Osteoblast (primary cell): ENCODE data around the gene BTBD7. TPM values are rescaled to one million over a fixed set of nuclear protein-coding genes. Genes with fewer than 3 reads are reported as not detected.

Experiments
- DNase-seq: peaks from one replicate; pipeline ENCODE4 v3.0.0; 2011; ENCODE audit warnings: low spot score, mixed read lengths; ENCODE audit not compliant: insufficient read length; ENCODE audit errors: missing footprints
- H2AFZ ChIP-seq: 2 replicates; pipeline ENCODE4 v1.6.0; 2011; ENCODE audit warnings: mild to moderate bottlenecking, low read length
- H3K27ac ChIP-seq: 2 replicates; pipeline ENCODE4 v1.5.1; 2011; ENCODE audit warnings: mild to moderate bottlenecking, low read depth, low read length, moderate library complexity
- H3K27me3 ChIP-seq: 2 replicates; pipeline ENCODE4 v1.6.0; 2012; ENCODE audit warnings: mild to moderate bottlenecking, control low read depth, inconsistent platforms, low read length, moderate library complexity; ENCODE audit not compliant: insufficient read depth
- H3K36me3 ChIP-seq: 2 replicates; pipeline ENCODE4 v1.5.1; 2011; ENCODE audit warnings: mild to moderate bottlenecking, low read length, control low read depth, moderate library complexity; ENCODE audit not compliant: insufficient read depth
- H3K4me1 ChIP-seq: 2 replicates; pipeline ENCODE4 v1.5.1; 2011; ENCODE audit warnings: mild to moderate bottlenecking, low read length, control low read depth, moderate library complexity; ENCODE audit not compliant: insufficient read depth
- H3K4me2 ChIP-seq: 2 replicates; pipeline ENCODE4 v1.6.0; 2011; ENCODE audit warnings: mild to moderate bottlenecking, low read length; ENCODE audit not compliant: insufficient read depth
- H3K4me3 ChIP-seq: fragments of 200-600 bp; sonication (generic); 3 replicates; pipeline ENCODE4 v1.5.1; 2012; ENCODE audit warnings: mild to moderate bottlenecking, low read length, inconsistent platforms; ENCODE audit not compliant: insufficient read depth
- H3K79me2 ChIP-seq: 2 replicates; pipeline ENCODE4 v1.6.0; 2012; ENCODE audit warnings: mild to moderate bottlenecking, low read length, control low read depth, inconsistent platforms; ENCODE audit not compliant: insufficient read depth
- H3K9me3 ChIP-seq: 2 replicates; pipeline ENCODE4 v1.5.1; 2011; ENCODE audit warnings: low read depth, low read length, control low read depth
- H4K20me1 ChIP-seq: 2 replicates; pipeline ENCODE4 v1.6.0; 2012; ENCODE audit warnings: mild to moderate bottlenecking, low read length, control low read depth; ENCODE audit not compliant: insufficient read depth
- CTCF ChIP-seq: IDR thresholded peaks from 2 replicates; pipeline ENCODE4 v1.5.1; 2011; ENCODE audit warnings: mild to moderate bottlenecking, low read depth, low read length, moderate library complexity; ENCODE audit errors: extremely low read depth
- total RNA-seq: library from RNA; depleted of rRNA; stranded (reverse); fragments of >200 nt; gene quantifications from 2 replicates; pipeline ENCODE4 v1.2.3, GENCODE V29; 2012

BTBD7 gene
- total RNA-seq, result 31.1 and 31.5 TPM in 2 replicates

DNA sequence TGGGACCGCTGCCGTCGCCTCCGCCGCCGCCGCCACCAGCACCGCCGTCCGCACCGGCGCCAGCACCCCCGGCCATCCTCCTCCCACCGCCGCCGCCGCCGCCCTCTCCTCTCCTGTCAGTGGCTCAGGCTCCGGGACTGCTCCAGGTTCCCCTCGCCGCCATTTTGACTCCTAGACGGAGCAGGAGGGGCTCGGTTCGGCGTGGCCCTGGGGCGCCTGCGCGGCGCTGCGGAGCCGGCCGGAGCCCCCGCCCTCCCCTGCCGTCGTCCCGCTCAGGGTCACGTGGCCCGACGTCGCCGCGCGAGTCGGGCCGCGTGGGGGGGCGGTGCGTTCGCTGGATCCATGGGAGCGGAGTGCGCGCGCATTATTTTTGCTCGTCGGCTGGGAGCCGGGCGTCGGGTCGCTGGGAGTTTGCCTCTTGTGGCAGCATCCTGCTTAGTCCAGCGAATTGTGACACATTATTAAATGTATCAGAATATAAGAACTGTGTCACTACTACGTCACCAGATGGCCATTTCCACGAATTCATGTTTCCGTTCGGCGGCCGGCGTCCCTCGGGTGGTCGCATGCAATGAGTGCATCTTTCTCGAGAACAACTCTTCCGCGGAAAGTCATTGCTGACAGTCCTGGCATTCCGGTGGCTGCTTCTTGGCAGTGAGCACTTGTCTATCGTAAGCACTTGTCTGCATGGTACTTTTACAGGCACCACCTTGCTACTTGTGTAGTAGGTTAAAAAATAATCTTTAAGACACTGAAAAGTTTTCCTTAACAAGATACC, at the start of gene BTBD7:
BTBD7 (minus strand) TSS at position 184 of the 778 bp plus-strand sequence. CDS start 36,985 bp downstream, outside the sequence.
- Histone ChIP-seq H2AFZ (peak within 1 kb of the TSS; percentile 99), H3K4me1 (peaks cover 9% of the 10 kb centered on the region), H3K79me2 (peaks cover 49% of the 10 kb centered on the region), H3K4me3 (peak within 1 kb of the TSS; percentile 80), H3K27ac (peak within 1 kb of the TSS; percentile 94), H3K4me2 (peak within 1 kb of the TSS; percentile 97), H3K9me3 (no peaks in the 10 kb centered on the region), H3K36me3 (no peaks in the 10 kb centered on the region), H3K27me3 (no peaks in the 10 kb centered on the region), H4K20me1 (peaks cover 18% of the 10 kb centered on the region)
- DNase-seq, result peak; percentile 100
- no peak for TF ChIP-seq CTCF

DNA sequence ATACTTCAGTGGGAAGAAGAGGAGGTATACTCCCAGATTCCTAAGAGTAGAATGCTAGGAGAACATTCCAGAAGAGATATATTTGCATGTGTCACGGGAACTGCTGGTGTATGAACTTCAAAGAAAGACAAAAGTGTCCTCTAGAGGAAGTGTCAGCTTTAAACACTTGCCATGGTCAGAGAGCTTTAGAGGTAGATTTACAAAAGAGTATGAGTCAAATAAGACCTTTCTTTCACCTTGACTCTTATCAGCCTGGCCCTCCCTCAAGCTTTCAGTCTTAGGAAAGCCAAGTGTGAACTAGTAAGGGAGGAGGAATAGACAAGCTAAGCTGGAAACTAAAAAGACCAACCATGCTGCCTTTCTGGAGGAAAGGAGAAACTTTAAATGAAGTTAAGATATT, 48.8 kb upstream of the BTBD7 start:
- no peak for DNase-seq
- Histone ChIP-seq H2AFZ (no peak overlapping the region), H3K4me1 (no peaks in the 10 kb centered on the region)

DNA sequence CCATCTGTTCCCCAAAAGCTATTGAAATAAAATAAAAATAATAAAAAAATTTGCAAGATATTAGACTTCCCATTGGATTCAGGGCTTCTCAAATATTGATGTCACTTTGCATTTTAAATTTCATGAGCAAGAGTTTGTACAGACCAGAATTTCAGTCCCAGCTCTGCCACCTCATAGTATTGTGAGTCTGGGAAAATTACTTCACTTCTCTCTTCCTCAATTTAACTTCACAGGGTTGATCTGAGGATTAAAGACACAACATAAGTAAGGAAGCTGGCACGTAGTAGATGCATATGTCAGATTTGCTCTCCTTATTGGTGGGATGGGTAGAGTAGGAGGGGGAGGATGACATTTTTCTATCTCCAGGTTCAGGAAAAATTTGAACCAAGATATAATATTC, 47.0 kb upstream of the BTBD7 start:
- Histone ChIP-seq H3K27ac (no peak overlapping the region), H4K20me1 (no peaks in the 10 kb centered on the region), H3K4me1 (no peaks in the 10 kb centered on the region), H3K4me3 (no peak overlapping the region), H3K27me3 (no peaks in the 10 kb centered on the region), H2AFZ (no peak overlapping the region), H3K4me2 (no peak overlapping the region), H3K79me2 (no peaks in the 10 kb centered on the region), H3K36me3 (no peaks in the 10 kb centered on the region), H3K9me3 (no peaks in the 10 kb centered on the region)
- TF ChIP-seq CTCF, result no peak
- no peak for DNase-seq

More for the DNA sequence above, 48.8 kb upstream of the BTBD7 start:
- no peaks in the 10 kb centered on the region for H3K27me3 ChIP-seq
- H3K79me2 ChIP-seq, result no peaks in the 10 kb centered on the region
- H4K20me1 ChIP-seq, result no peaks in the 10 kb centered on the region
- no peak overlapping the region for H3K4me3 ChIP-seq
- no peak overlapping the region for H3K27ac ChIP-seq
- no peaks in the 10 kb centered on the region for H3K9me3 ChIP-seq
- H3K36me3 ChIP-seq, result no peaks in the 10 kb centered on the region
- H3K4me2 ChIP-seq, result no peak overlapping the region
- TF ChIP-seq CTCF, result no peak

- H3K79me2 ChIP-seq, result no peaks in the 10 kb centered on the region
- no peak overlapping the region for H3K4me3 ChIP-seq
- H4K20me1 ChIP-seq, result no peaks in the 10 kb centered on the region
- no peaks in the 10 kb centered on the region for H3K9me3 ChIP-seq
- H3K27me3 ChIP-seq, result no peaks in the 10 kb centered on the region
- no peak for TF ChIP-seq CTCF
- H2AFZ ChIP-seq, result no peak overlapping the region
- H3K4me2 ChIP-seq, result no peak overlapping the region
- H3K36me3 ChIP-seq, result no peaks in the 10 kb centered on the region
- no peak for DNase-seq
- H3K27ac ChIP-seq, result no peak overlapping the region
- no peaks in the 10 kb centered on the region for H3K4me1 ChIP-seq
Observed at GRCh38 chr14:93375673-93376156, 42.9 kb upstream of the BTBD7 start.
